Measurements from ENCODE around the gene NSD2. TPM values are rescaled to one million over a fixed set of nuclear protein-coding genes. Genes with fewer than 3 reads are reported as not detected.

The NSD2 gene
- total RNA-seq, 1 donor from 2014 or later, result 85.6 TPM

- no peak for DNase-seq (ENCODE audit: low read depth)
- H3K4me3 ChIP-seq (ENCODE audit: low read depth, low read length), result no peak overlapping the region
- TF ChIP-seq, protein P1, sequence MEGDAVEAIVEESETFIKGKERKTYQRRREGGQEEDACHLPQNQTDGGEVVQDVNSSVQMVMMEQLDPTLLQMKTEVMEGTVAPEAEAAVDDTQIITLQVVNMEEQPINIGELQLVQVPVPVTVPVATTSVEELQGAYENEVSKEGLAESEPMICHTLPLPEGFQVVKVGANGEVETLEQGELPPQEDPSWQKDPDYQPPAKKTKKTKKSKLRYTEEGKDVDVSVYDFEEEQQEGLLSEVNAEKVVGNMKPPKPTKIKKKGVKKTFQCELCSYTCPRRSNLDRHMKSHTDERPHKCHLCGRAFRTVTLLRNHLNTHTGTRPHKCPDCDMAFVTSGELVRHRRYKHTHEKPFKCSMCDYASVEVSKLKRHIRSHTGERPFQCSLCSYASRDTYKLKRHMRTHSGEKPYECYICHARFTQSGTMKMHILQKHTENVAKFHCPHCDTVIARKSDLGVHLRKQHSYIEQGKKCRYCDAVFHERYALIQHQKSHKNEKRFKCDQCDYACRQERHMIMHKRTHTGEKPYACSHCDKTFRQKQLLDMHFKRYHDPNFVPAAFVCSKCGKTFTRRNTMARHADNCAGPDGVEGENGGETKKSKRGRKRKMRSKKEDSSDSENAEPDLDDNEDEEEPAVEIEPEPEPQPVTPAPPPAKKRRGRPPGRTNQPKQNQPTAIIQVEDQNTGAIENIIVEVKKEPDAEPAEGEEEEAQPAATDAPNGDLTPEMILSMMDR (conservative IDR thresholded peaks at IDR 0.05; ENCODE audit: low read depth, low read length), result no peak
These were observed 107.7 kb downstream of the NSD2 start for GRCh38 chr4:1978741-1979476.

DNA sequence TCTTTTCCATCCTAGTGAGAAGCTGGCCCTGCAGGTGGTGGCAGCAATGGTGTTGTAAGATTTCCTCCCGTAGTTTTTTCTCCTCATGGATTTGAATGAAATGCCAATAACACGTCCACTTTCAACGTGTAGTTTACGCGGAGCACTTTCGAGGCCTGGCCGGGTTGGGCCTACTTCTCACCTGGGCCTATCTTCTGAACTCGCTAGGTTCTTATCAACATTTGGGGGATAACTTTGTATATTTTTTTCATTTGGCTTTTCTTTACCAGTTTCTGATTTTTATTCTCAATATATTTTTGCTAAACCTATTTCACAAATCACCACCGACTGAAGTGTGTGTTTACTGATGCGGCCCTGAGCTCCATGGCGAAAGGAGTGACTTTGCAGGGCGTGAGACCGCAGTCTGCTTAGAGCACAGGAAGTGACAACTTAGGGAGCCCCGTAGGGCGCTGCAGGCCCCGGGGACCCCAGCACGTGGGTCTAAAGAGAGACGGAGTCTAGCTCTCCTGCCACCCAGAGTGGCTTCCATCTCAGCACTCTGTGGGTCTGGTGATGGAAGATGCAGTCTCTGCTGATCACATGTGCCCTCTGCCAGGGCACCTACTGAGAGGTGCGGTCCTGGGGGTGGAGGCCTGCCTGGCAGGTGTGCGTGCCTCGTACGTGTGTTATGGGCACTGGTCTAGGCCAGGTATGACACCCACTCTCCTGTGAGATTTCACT, 108.4 kb downstream of the NSD2 start:
- TF ChIP-seq, protein P1 (conservative IDR thresholded peaks at IDR 0.05; ENCODE audit: low read depth, low read length), result no peak
- H3K4me3 ChIP-seq (ENCODE audit: low read depth, low read length), result no peak overlapping the region
- DNase-seq (ENCODE audit: low read depth), result no peak

- TF ChIP-seq, protein P1 (conservative IDR thresholded peaks at IDR 0.05; ENCODE audit: low read depth, low read length), result no peak
- H3K4me3 ChIP-seq (ENCODE audit: low read depth, low read length), result no peak overlapping the region
- DNase-seq (ENCODE audit: low read depth), result no peak
These were observed 109.4 kb downstream of the NSD2 start for GRCh38 chr4:1980561-1981041.

DNA sequence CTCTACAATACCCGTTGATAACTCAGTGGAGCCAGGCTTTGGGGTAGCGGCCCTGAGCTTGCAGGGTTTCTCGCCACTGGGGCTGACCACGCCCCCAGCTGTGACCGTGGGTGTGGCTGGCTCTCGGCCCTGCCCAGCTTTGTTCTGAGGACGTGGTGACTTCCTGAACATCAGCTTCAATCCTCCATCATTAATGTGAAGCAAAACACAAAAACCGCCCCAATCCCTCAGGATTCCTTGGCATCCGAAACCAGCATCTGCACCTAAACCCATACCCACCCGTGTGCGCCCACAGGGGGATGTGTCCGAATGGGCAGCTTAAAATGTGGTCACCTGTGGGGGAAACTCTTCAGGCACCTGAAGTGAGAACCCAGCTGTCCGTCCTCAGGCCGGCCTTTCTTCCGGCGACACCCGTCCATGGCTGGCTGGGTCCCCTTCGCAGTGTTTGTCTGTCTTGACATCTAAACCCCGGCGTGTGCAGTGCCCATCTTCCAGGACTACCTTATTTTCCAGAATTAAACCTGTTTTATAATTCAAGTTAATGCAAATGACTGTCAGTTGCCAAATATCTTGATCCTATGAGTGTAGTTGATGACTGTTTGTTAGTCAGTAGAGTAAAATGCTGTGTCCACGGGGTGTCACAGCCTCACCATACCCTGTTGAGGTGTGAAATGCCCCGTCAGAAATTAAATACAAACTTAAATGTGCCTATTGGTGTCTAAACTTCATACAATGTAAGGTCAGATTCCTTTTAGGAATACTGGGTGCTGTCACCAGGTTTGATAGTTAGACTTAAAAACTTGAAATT, 110.3 kb downstream of the NSD2 start:
- H3K4me3 ChIP-seq (ENCODE audit: low read depth, low read length), result no peak overlapping the region
- DNase-seq (ENCODE audit: low read depth), result no peak
- TF ChIP-seq, protein P1 (conservative IDR thresholded peaks at IDR 0.05; ENCODE audit: low read depth, low read length), result no peak

- no peak overlapping the region for H3K4me3 ChIP-seq (ENCODE audit: low read depth, low read length)
- DNase-seq (ENCODE audit: low read depth), result no peak
- TF ChIP-seq, protein P1 (conservative IDR thresholded peaks at IDR 0.05; ENCODE audit: low read depth, low read length), result no peak
These were observed 111.2 kb downstream of the NSD2 start for GRCh38 chr4:1982124-1983052.

All from epithelial cell of proximal tubule (primary cell).